H1 (cell line): ENCODE data around the gene ARMC6. TPM values are rescaled to one million over a fixed set of nuclear protein-coding genes. Genes with fewer than 3 reads are reported as not detected.

Experiments used
- CTCF ChIA-PET: fragments of 300-600 bp; sonication (Branson Sonifier 250); formaldehyde crosslinking; loops from one replicate; lab custom pipeline; 2021; ENCODE audit not compliant: partially characterized antibody; lab: Charles Lee
- POLR2A ChIA-PET: fragments of 300-600 bp; sonication (Branson Sonifier 250); formaldehyde crosslinking; loops from one replicate; lab custom pipeline; 2021; ENCODE audit warnings: inconsistent platforms; ENCODE audit not compliant: partially characterized antibody; lab: Charles Lee
- DNase-seq, 2 experiments: peaks; one replicate each; pipeline versions ENCODE4 v3.0.0 to v3.0.0-alpha.2; 2010 to 2022; ENCODE audit warnings: low spot score in 2 of 2, low read depth in 1 of 2, mixed read lengths in 1 of 2
- FAIRE-seq: peaks from 2 replicates; lab custom pipeline; 2011; peaks lifted over from hg19 to GRCh38; lab: Jason Lieb, UNC
- H2AFZ ChIP-seq: 2 replicates; pipeline ENCODE4 v1.8.1; 2012; ENCODE audit warnings: low read length, inconsistent platforms
- H2AK5ac ChIP-seq: 2 replicates; pipeline ENCODE4 v1.6.1; 2013; ENCODE audit warnings: low read depth, low read length
- H2BK120ac ChIP-seq: replicated peaks from 2 replicates; pipeline ENCODE3; 2013; ENCODE audit warnings: low read depth, low read length, inconsistent platforms
- H2BK12ac ChIP-seq: 2 replicates; pipeline ENCODE4 v1.6.1; 2013; ENCODE audit warnings: low read depth, low read length
- H2BK15ac ChIP-seq: 2 replicates; pipeline ENCODE4 v1.6.1; 2013; ENCODE audit warnings: low read length
- H2BK20ac ChIP-seq: 2 replicates; pipeline ENCODE4 v1.6.1; 2013; ENCODE audit warnings: low read length
- H2BK5ac ChIP-seq: 2 replicates; pipeline ENCODE4 v1.6.1; 2013; ENCODE audit warnings: low read depth, low read length
- H3K14ac ChIP-seq: 2 replicates; pipeline ENCODE4 v1.6.1; 2013; ENCODE audit warnings: inconsistent platforms; ENCODE audit not compliant: insufficient read length
- H3K18ac ChIP-seq: 2 replicates; pipeline ENCODE4 v1.6.1; 2013; ENCODE audit warnings: low read length; ENCODE audit errors: extremely low read depth
- H3K23ac ChIP-seq: 2 replicates; pipeline ENCODE4 v1.6.1; 2013; ENCODE audit warnings: inconsistent platforms; ENCODE audit not compliant: insufficient read length
- H3K23me2 ChIP-seq: 2 replicates; pipeline ENCODE4 v1.6.1; 2013; ENCODE audit warnings: low read depth, low read length
- H3K27ac ChIP-seq: 2 replicates; pipeline ENCODE4 v1.6.1; 2011; ENCODE audit warnings: low read depth, low read length, inconsistent platforms
- H3K27me3 ChIP-seq, 4 experiments: replicated peaks in 1 of 4; 1 replicate in 1 of 4; 2 replicates in 3 of 4; pipeline versions ENCODE4 v1.6.1 to v1.8.1; 2011 to 2013; ENCODE audit warnings: low read length in 3 of 4, mild to moderate bottlenecking in 3 of 4, inconsistent platforms in 2 of 4, mixed read lengths in 2 of 4, moderate library complexity in 1 of 4; ENCODE audit not compliant: control insufficient read depth in 3 of 4, insufficient read depth in 3 of 4; ENCODE audit errors: extremely low read depth in 1 of 4
- H3K36me3 ChIP-seq, 4 experiments: 2 replicates each; pipeline versions ENCODE4 v1.6.1 to v1.8.1; 2011 to 2013; ENCODE audit warnings: mild to moderate bottlenecking in 4 of 4, low read length in 3 of 4, moderate library complexity in 2 of 4, control low read depth in 1 of 4, inconsistent platforms in 1 of 4; ENCODE audit not compliant: insufficient read depth in 4 of 4, control insufficient read depth in 2 of 4
- H3K4ac ChIP-seq: replicated peaks from 2 replicates; pipeline ENCODE3; 2013; ENCODE audit warnings: low read length, low read depth, mixed read lengths, inconsistent platforms; ENCODE audit not compliant: insufficient read length
- H3K4me1 ChIP-seq, 4 experiments: replicated peaks in 1 of 4; 1 replicate in 1 of 4; 2 replicates in 3 of 4; pipeline versions ENCODE4 v1.6.1 to v1.8.1; 2011 to 2013; ENCODE audit warnings: low read length in 3 of 4, inconsistent platforms in 2 of 4, mixed read lengths in 1 of 4; ENCODE audit not compliant: insufficient read depth in 4 of 4, control insufficient read depth in 3 of 4
- H3K4me2 ChIP-seq, 2 experiments: 2 replicates each; pipeline versions ENCODE4 v1.6.1 to v1.8.1; 2011 to 2013; ENCODE audit warnings: low read depth in 2 of 2, low read length in 2 of 2, control low read depth in 1 of 2, inconsistent platforms in 1 of 2, mild to moderate bottlenecking in 1 of 2; ENCODE audit not compliant: insufficient read depth in 1 of 2
- H3K4me3 ChIP-seq, 4 experiments: fragments of 200-600, 300-600 bp in 1 of 4; sonication (generic), shearing (Covaris generic), sonication (Bioruptor Twin) in 1 of 4; 2 replicates each; pipeline versions ENCODE4 v1.5.1 to v1.8.1; 2011 to 2016; ENCODE audit warnings: low read length in 4 of 4, low read depth in 3 of 4, control low read depth in 2 of 4, inconsistent platforms in 2 of 4, mild to moderate bottlenecking in 2 of 4, mixed read lengths in 1 of 4, moderate library complexity in 1 of 4; ENCODE audit not compliant: insufficient read depth in 2 of 4; ENCODE audit errors: extremely low read depth in 1 of 4
- H3K56ac ChIP-seq: replicated peaks from 2 replicates; pipeline ENCODE3; 2013; ENCODE audit warnings: low read depth, mild to moderate bottlenecking, mixed read lengths, low read length, inconsistent platforms; ENCODE audit not compliant: insufficient read length
- H3K79me1 ChIP-seq: 2 replicates; pipeline ENCODE4 v1.6.1; 2013; ENCODE audit warnings: low read depth, low read length, control low read depth
- H3K79me2 ChIP-seq, 2 experiments: 2 replicates each; pipeline versions ENCODE4 v1.6.1 to v1.8.1; 2012 to 2013; ENCODE audit warnings: low read length in 2 of 2, mild to moderate bottlenecking in 2 of 2, inconsistent platforms in 1 of 2; ENCODE audit not compliant: insufficient read depth in 2 of 2, control insufficient read depth in 1 of 2
- H3K9ac ChIP-seq, 4 experiments: replicated peaks in 1 of 4; 1 replicate in 1 of 4; 2 replicates in 3 of 4; pipeline versions ENCODE4 v1.6.1 to v1.8.1; 2011 to 2013; ENCODE audit warnings: low read depth in 3 of 4, low read length in 3 of 4, control low read depth in 2 of 4, mild to moderate bottlenecking in 2 of 4, moderate library complexity in 2 of 4, inconsistent platforms in 1 of 4; ENCODE audit errors: extremely low read depth in 1 of 4
- H3K9me3 ChIP-seq, 2 experiments: 2 replicates each; pipeline versions ENCODE4 v1.6.1 to v1.8.1; 2012 to 2013; ENCODE audit warnings: mild to moderate bottlenecking in 2 of 2, moderate library complexity in 2 of 2, control low read depth in 1 of 2, inconsistent platforms in 1 of 2, low read depth in 1 of 2, low read length in 1 of 2, mixed read lengths in 1 of 2; ENCODE audit not compliant: insufficient read depth in 2 of 2
- H4K20me1 ChIP-seq, 2 experiments: replicated peaks in 1 of 2; 2 replicates each; pipeline versions ENCODE3 to v1.8.1; 2011 to 2013; ENCODE audit warnings: inconsistent platforms in 2 of 2, low read length in 2 of 2, mild to moderate bottlenecking in 1 of 2; ENCODE audit not compliant: insufficient read depth in 2 of 2, control insufficient read depth in 1 of 2
- H4K5ac ChIP-seq: 2 replicates; pipeline ENCODE4 v1.6.1; 2013; ENCODE audit warnings: low read length, low read depth, mixed read lengths, inconsistent platforms; ENCODE audit not compliant: insufficient read length
- H4K8ac ChIP-seq: 2 replicates; pipeline ENCODE4 v1.8.0; 2013; ENCODE audit warnings: mild to moderate bottlenecking, moderate library complexity, low read length, inconsistent platforms; ENCODE audit not compliant: insufficient read depth; ENCODE audit errors: extremely low read depth
- H4K91ac ChIP-seq: replicated peaks from 2 replicates; pipeline ENCODE3; 2013; ENCODE audit warnings: low read length, mixed read lengths, inconsistent platforms; ENCODE audit not compliant: insufficient read length
- ATF3 ChIP-seq: IDR thresholded peaks from 2 replicates; pipeline ENCODE4 v1.6.1; 2011; ENCODE audit warnings: low read depth, mild to moderate bottlenecking, low read length; ENCODE audit not compliant: insufficient read depth
- BACH1 ChIP-seq: IDR thresholded peaks from 2 replicates; pipeline ENCODE4 v1.6.1; 2012; ENCODE audit warnings: low read length, improper control_type of control experiment
- BCL11A ChIP-seq, 2 experiments: IDR thresholded peaks; one replicate each; pipeline ENCODE4 v1.6.1; 2011; ENCODE audit warnings: low read depth in 2 of 2, low read length in 2 of 2, mild to moderate bottlenecking in 2 of 2
- CHD2 ChIP-seq: IDR thresholded peaks from 2 replicates; pipeline ENCODE4 v1.6.1; 2012; ENCODE audit warnings: low read length, improper control_type of control experiment
- CREB1 ChIP-seq: IDR thresholded peaks from 2 replicates; pipeline ENCODE4 v1.6.1; 2012; ENCODE audit warnings: inconsistent platforms
- EGR1 ChIP-seq: IDR thresholded peaks from 2 replicates; pipeline ENCODE4 v1.6.1; 2011; ENCODE audit warnings: low read depth, low read length, borderline replicate concordance
- JUND ChIP-seq: IDR thresholded peaks from 2 replicates; pipeline ENCODE4 v1.6.1; 2011; ENCODE audit warnings: mild to moderate bottlenecking, improper control_type of control experiment, low read length
- MAX ChIP-seq: IDR thresholded peaks from 2 replicates; pipeline ENCODE4 v1.6.1; 2012; ENCODE audit warnings: inconsistent platforms
- POLR2AphosphoS5 ChIP-seq: IDR thresholded peaks from 2 replicates; pipeline ENCODE4 v1.6.1; 2011; ENCODE audit warnings: low read depth, low read length
- POU5F1 ChIP-seq: IDR thresholded peaks from 2 replicates; pipeline ENCODE4 v1.6.1; 2011; ENCODE audit warnings: low read depth, mild to moderate bottlenecking, low read length, moderate library complexity
- SIN3A ChIP-seq, 2 experiments: IDR thresholded peaks in 1 of 2; conservative IDR thresholded peaks in 1 of 2; 2 replicates each; pipeline ENCODE4 v1.6.1; 2011 to 2012; ENCODE audit warnings: low read length in 2 of 2, improper control_type of control experiment in 1 of 2, low read depth in 1 of 2, mild to moderate bottlenecking in 1 of 2
- SIRT6 ChIP-seq: IDR thresholded peaks from one replicate; pipeline ENCODE4 v1.7.1; 2012; ENCODE audit warnings: low read length, inconsistent platforms
- SP4 ChIP-seq: IDR thresholded peaks from 2 replicates; pipeline ENCODE4 v1.6.1; 2012; ENCODE audit warnings: low read length, inconsistent platforms
- USF2 ChIP-seq: IDR thresholded peaks from 2 replicates; pipeline ENCODE4 v1.6.1; 2011; ENCODE audit warnings: low read length, improper control_type of control experiment
- WGBS, 2 experiments: shearing (Covaris generic) in 1 of 2; methylation state at CpG; one replicate each; pipeline versions ENCODE4 v1.1.6 to v1.1.7; 2013 to 2015; ENCODE audit warnings: low lambda C conversion rate in 2 of 2, mixed read lengths in 2 of 2, inconsistent platforms in 1 of 2, low coverage in 1 of 2, missing lambda C conversion rate in 1 of 2; ENCODE audit not compliant: insufficient replicate concordance in 2 of 2, insufficient coverage in 1 of 2, insufficient read length in 1 of 2; ENCODE audit errors: extremely low coverage in 1 of 2, missing lambda C conversion rate in 1 of 2; 5-methylcytosine and 5-hydroxymethylcytosine counted together
- polyA plus RNA-seq, 7 experiments: library from polyadenylated mRNA; depleted of rRNA in 3 of 7; stranded (reverse) in 5 of 7; unstranded in 2 of 7; fragments of >200 nt in 5 of 7; fragments of 200-250 nt in 2 of 7; gene quantifications; 1 replicate in 5 of 7; 2 replicates in 1 of 7; 4 replicates in 1 of 7; pipeline versions ENCODE4 v1.2.1 to v1.2.3, GENCODE V29; 2011 to 2013; ENCODE audit warnings: missing spikeins in 2 of 7, mixed read lengths in 2 of 7
- total RNA-seq: library from RNA; stranded (reverse); fragmentation: NEBNext Ultra II Directional; extraction: Animal tissue kit (Norgen Biotek cat#: 25700); gene quantifications from 2 replicates; pipeline ENCODE4 v1.2.1, GENCODE V29; 2021

ARMC6 gene
- total and polyA plus RNA-seq, 2 of the 8 experiments (the other 6 are each of a cell fraction or from before 2014, with no cell fraction given): 67.1 to 68.3 TPM

GRCh38 chr19:19033176-19033425 is 302 bp upstream of the ARMC6 start:
- peaks cover 13 to 15% of the 10 kb centered on the region in 2 experiments for H4K20me1 ChIP-seq
- peak overlapping the region; percentile 66; the same call in 1 of the 2 replicates for H3K27ac ChIP-seq
- no peak overlapping the region for H2BK15ac ChIP-seq
- peak overlapping the region; percentile 32 for H3K56ac ChIP-seq
- H3K4me1 ChIP-seq: peaks cover 0 to 3% (median 3%) of the 10 kb centered on the region in 4 experiments; a peak in 3 of 7 replicates
- no peak overlapping the region for H2AK5ac ChIP-seq
- no peak overlapping the region for H3K18ac ChIP-seq
- H3K4me3 ChIP-seq: peak overlapping the region; percentile 80 to 98 (median 86)
- POLR2A ChIA-PET: interaction anchor here (1.0 kb wide), 1 partner anchor 38 kb away, joined by 4 read pairs; no protein-coding TSS in a partner anchor
- H4K5ac ChIP-seq: no peak overlapping the region
- H3K4me2 ChIP-seq: peak overlapping the region; percentile 82 to 85
- peaks cover 22% of the 10 kb centered on the region for H3K79me1 ChIP-seq
- peaks cover 6 to 30% (median 22%) of the 10 kb centered on the region in 4 experiments for H3K36me3 ChIP-seq
- H3K4ac ChIP-seq: peak overlapping the region; percentile 41
- peaks cover 11% of the 10 kb centered on the region in 2 experiments for H3K9me3 ChIP-seq
- H3K27me3 ChIP-seq: no peaks in the 10 kb centered on the region
- no peak overlapping the region for H3K23ac ChIP-seq
- peaks cover 7 to 59% of the 10 kb centered on the region in 2 experiments; a peak in 3 of 4 replicates for H3K79me2 ChIP-seq
- H3K9ac ChIP-seq: peak overlapping the region; percentile 70 to 82 (median 74)
- no peak overlapping the region for H2BK120ac ChIP-seq
- H3K14ac ChIP-seq: no peak overlapping the region
- no peak for DNase-seq
- H2BK20ac ChIP-seq: no peak overlapping the region
- WGBS, 2 experiments: 0% methylated on average over 14 of the region's 32 CpGs; no CpG with 5 or more reads in 1 of the 2 experiments
- no peak overlapping the region for H2BK12ac ChIP-seq
- peak overlapping the region; percentile 93; the same call in 1 of the 2 replicates for H4K8ac ChIP-seq
- peak overlapping the region; percentile 66 for H4K91ac ChIP-seq
- peaks cover 7% of the 10 kb centered on the region for H3K23me2 ChIP-seq
- CTCF ChIA-PET: no interaction called here
- peak overlapping the region; percentile 66; the same call in 1 of the 2 replicates for H2BK5ac ChIP-seq
- no peak overlapping the region for H2AFZ ChIP-seq
- FAIRE-seq: no peak
- TF ChIP-seq SIRT6: no peak
- no peak for TF ChIP-seq EGR1
- TF ChIP-seq BACH1: no peak
- no peak for TF ChIP-seq POLR2AphosphoS5
- TF ChIP-seq SP4: no peak
- no peak for TF ChIP-seq USF2
- TF ChIP-seq CHD2: no peak
- no peak for TF ChIP-seq BCL11A (IDR thresholded peaks at IDR 0.05; ENCODE audit: low read depth in 2 of 2, low read length in 2 of 2)
- no peak for TF ChIP-seq JUND
- no peak for TF ChIP-seq SIN3A (conservative IDR thresholded peaks at IDR 0.05 in 1 of 2, IDR thresholded peaks at IDR 0.05 in 1 of 2; ENCODE audit: low read depth in 1 of 2, low read length in 2 of 2)
- TF ChIP-seq ATF3: no peak
- TF ChIP-seq CREB1: no peak
- TF ChIP-seq POU5F1: no peak
- TF ChIP-seq MAX: no peak
